NT2/D1 (cell line): Measurements from ENCODE around the gene CNPY1.

Source experiments
- YY1 ChIP-seq: IDR thresholded peaks from 2 replicates; pipeline ENCODE4 v1.6.1; 2011; ENCODE audit not compliant: insufficient read length, insufficient read depth
- ZNF274 ChIP-seq: IDR thresholded peaks from 2 replicates; pipeline ENCODE4 v1.6.1; 2011; ENCODE audit warnings: mild to moderate bottlenecking, low read depth, low read length

DNA sequence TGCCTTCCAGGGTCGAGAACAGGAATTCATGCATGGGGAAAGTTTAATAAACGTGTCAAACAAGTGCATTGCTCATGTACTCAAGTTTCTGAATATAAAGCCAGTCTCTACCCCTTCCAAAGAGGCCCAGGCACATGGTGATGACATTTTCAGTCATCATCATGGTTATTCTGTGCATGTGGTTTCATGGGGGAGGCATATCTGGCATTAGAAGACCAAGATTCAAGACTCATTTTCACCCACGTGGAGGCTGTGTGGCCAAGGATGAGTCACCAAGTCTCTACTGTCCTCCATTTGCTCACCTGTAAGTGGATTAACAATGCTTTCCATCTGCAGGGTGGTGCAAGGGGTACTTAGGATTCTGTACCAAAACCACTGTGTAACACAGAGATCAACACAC, 34.0 kb upstream of the CNPY1 start:
- TF ChIP-seq YY1 (no peak), ZNF274 (no peak)
